ENCODE measurements around the gene TMEM229B.

- no peak for TF ChIP-seq TCF12 (IDR thresholded peaks at IDR 0.05; ENCODE audit: low read depth)
- no peak for TF ChIP-seq EP300 (IDR thresholded peaks at IDR 0.05; ENCODE audit: borderline replicate concordance)
- no peak for TF ChIP-seq REST (IDR thresholded peaks at IDR 0.05; ENCODE audit: low read depth)
- TF ChIP-seq RAD21 (IDR thresholded peaks at IDR 0.05; ENCODE audit: low read depth): no peak
- no peak for TF ChIP-seq TAF1 (IDR thresholded peaks at IDR 0.05; ENCODE audit: low read depth)
- no peak for TF ChIP-seq YY1 (IDR thresholded peaks at IDR 0.05; ENCODE audit: low read depth)
- TF ChIP-seq CEBPB (IDR thresholded peaks at IDR 0.05): no peak
- TF ChIP-seq NFIC (IDR thresholded peaks at IDR 0.05): no peak
- TF ChIP-seq, protein P1, sequence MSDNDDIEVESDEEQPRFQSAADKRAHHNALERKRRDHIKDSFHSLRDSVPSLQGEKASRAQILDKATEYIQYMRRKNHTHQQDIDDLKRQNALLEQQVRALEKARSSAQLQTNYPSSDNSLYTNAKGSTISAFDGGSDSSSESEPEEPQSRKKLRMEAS (IDR thresholded peaks at IDR 0.05): no peak
- no peak for TF ChIP-seq FOXM1 (IDR thresholded peaks at IDR 0.05; ENCODE audit: borderline replicate concordance, low read depth)
- TF ChIP-seq CREB1 (IDR thresholded peaks at IDR 0.05; ENCODE audit: low read depth): no peak
- no peak for TF ChIP-seq EGR1 (IDR thresholded peaks at IDR 0.05)
- no peak for TF ChIP-seq TEAD4 (IDR thresholded peaks at IDR 0.05)
Measured at GRCh38 chr14:67472726-67473125, 15.8 kb downstream of the TMEM229B start.
